Dermis blood vessel endothelial cell (primary cell): ENCODE results near the gene DNAJA1. TPM values are rescaled to one million over a fixed set of nuclear protein-coding genes. Genes with fewer than 3 reads are reported as not detected.
"Not testable (repeated sequence)": the region's sequence is repeated elsewhere in the genome, so short reads cannot be mapped to it uniquely, and the experiment has no call there.

Experiments
- DNase-seq: peaks from one replicate; pipeline ENCODE4 v3.0.0; 2010
- total RNA-seq: library from RNA; depleted of rRNA; stranded (reverse); fragments of >200 nt; gene quantifications from 2 replicates; pipeline ENCODE4 v1.2.3, GENCODE V29; 2014

DNAJA1 gene
- total RNA-seq, 1 donor from 2014 or later = 149 TPM

DNA sequence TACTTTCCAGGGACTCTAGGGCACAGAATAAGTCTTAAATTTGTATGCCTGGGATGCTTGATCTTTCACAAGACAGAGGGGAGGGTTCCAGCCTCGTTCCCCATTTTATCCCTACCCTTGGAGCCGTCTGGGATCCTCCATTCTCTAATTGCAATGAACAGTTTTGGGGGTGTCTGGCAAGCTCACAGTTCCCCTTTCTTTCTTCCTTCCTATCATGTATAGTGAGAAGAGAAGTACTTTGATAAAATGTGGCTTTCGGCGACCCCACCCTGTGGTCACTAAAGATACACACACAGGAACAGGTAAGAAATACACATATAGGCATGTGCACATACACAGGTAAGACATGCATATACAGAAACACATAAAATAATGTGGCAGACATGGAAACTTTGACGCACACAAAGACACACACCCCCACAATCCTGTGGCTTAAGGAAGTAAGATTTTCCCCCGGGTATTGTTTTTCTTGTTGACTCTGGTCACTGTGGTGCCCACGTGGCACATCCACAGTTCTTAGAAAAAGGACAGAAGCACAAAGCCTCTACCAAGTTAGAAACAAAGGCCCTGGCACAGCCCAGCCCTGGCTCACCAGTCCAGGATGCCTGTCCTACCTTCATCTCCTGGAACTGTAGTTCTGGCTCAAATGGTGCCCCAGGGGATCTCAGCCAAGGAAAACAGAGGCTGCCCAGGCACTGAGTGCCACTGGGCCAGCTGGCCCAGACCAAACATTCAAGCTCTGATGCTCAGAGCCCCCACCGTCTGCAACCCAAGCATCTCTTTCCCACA, 57.7 kb downstream of the DNAJA1 start:
- DNase-seq = peak; percentile 74

DNA sequence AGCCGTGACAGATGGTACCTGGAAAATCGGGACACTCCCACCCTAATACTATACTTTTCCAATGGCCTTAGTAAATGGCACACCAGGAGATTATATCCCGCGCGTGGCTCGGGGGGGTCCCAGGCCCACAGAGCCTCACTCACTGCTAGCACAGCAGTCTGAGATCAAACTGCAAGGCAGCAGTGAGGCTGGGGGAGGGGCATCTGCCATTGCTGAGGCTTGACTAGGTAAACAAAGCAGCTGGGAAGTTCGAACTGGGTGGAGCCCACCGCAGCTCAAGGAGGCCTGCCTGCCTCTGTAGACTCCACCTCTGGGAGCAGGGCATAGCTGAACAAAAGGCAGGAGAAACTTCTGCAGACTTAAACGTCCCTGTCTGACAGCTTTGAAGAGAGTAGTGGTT, 60.6 kb downstream of the DNAJA1 start:
- not testable (repeated sequence) for DNase-seq

Other genes starting within 250 kb of the DNAJA1 start
- not detected in 2 replicates for gene TMEM215, start 241.7 kb upstream of the DNAJA1 start, total RNA-seq
- gene APTX, start 23.6 kb upstream of the DNAJA1 start, total RNA-seq = 21.3 and 28.5 TPM in 2 replicates
- gene SMU1, start 51.4 kb downstream of the DNAJA1 start, total RNA-seq = 34.5 and 37.8 TPM in 2 replicates
- gene B4GALT1, start 142.1 kb downstream of the DNAJA1 start, total RNA-seq = 14.1 and 35.7 TPM in 2 replicates
- not detected in 2 replicates for gene SPINK4, start 214.9 kb downstream of the DNAJA1 start, total RNA-seq
- gene BAG1, start 239.4 kb downstream of the DNAJA1 start, total RNA-seq = 39.7 and 48.3 TPM in 2 replicates
- gene CHMP5, start 239.8 kb downstream of the DNAJA1 start, total RNA-seq = 106 and 116 TPM in 2 replicates